SK-N-SH treated with all-trans-retinoic acid at 6 μM for 48 hours (cell line): ENCODE data around the gene SYP.

Experiments
- ATAC-seq: fragments of 200-7000 bp; cut with Tn5 transposase; 3 replicates; pipeline ENCODE4 v1.9.1; 2020; ENCODE audit warnings: mild to moderate bottlenecking, moderate library complexity
- CSDC2 ChIP-seq: fragments of 250-450 bp; sonication (Bioruptor Pico); IDR thresholded peaks from 2 replicates; pipeline ENCODE4 v1.5.0; 2020; ENCODE audit warnings: mild to moderate bottlenecking, moderate library complexity
- ESRRG ChIP-seq: fragments of 250-450 bp; sonication (Bioruptor Pico); IDR thresholded peaks from 2 replicates; pipeline ENCODE4 v1.6.1; 2021; ENCODE audit warnings: mild to moderate bottlenecking
- ISL1 ChIP-seq: fragments of 250-450 bp; sonication (Bioruptor Pico); IDR thresholded peaks from 2 replicates; pipeline ENCODE4 v2.1.2; 2022; ENCODE audit warnings: mild to moderate bottlenecking, moderate library complexity
- OSR1 ChIP-seq: fragments of 250-450 bp; sonication (Bioruptor Pico); IDR thresholded peaks from 2 replicates; pipeline ENCODE4 v1.8.0; 2022; ENCODE audit warnings: moderate library complexity, mild to moderate bottlenecking, inconsistent platforms
- PPARA ChIP-seq: fragments of 250-450 bp; sonication (Bioruptor Pico); IDR thresholded peaks from 2 replicates; pipeline ENCODE4 v1.5.0; 2020; ENCODE audit warnings: mild to moderate bottlenecking, borderline replicate concordance
- RARB ChIP-seq: fragments of 250-450 bp; sonication (Bioruptor Pico); IDR thresholded peaks from 2 replicates; pipeline ENCODE4 v1.8.0; 2021; ENCODE audit warnings: mild to moderate bottlenecking, moderate library complexity
- SNAI2 ChIP-seq: fragments of 250-450 bp; sonication (Bioruptor Pico); IDR thresholded peaks from 2 replicates; pipeline ENCODE4 v1.5.0; 2020; ENCODE audit warnings: mild to moderate bottlenecking, moderate library complexity
- TOX ChIP-seq: fragments of 250-450 bp; sonication (Bioruptor Pico); IDR thresholded peaks from 2 replicates; pipeline ENCODE4 v1.8.0; 2021; ENCODE audit warnings: mild to moderate bottlenecking, moderate library complexity, borderline replicate concordance
- ZC3H10 ChIP-seq: fragments of 250-450 bp; sonication (Bioruptor Pico); IDR thresholded peaks from 2 replicates; pipeline ENCODE4 v1.5.1; 2021; ENCODE audit warnings: mild to moderate bottlenecking, moderate library complexity
- ZFP3 ChIP-seq: fragments of 250-450 bp; sonication (Bioruptor Pico); IDR thresholded peaks from 2 replicates; pipeline ENCODE4 v1.5.0; 2020; ENCODE audit warnings: mild to moderate bottlenecking, moderate library complexity
- ZFP30 ChIP-seq: fragments of 450-650 bp; formaldehyde crosslinking; IDR thresholded peaks from 2 replicates; pipeline ENCODE4 v1.5.0; 2022; ENCODE audit warnings: mild to moderate bottlenecking, moderate library complexity
- ZNF565 ChIP-seq: fragments of 450-650 bp; formaldehyde crosslinking; conservative IDR thresholded peaks from 2 replicates; pipeline ENCODE4 v1.5.0; 2020; ENCODE audit warnings: low read depth, mild to moderate bottlenecking, moderate library complexity
- TF ChIP-seq, protein P1 (sequence below): fragments of 250-450 bp; sonication (Bioruptor Pico); IDR thresholded peaks from 2 replicates; pipeline ENCODE4 v1.5.0; 2020; ENCODE audit warnings: mild to moderate bottlenecking, moderate library complexity
- TF ChIP-seq, protein P2 (sequence below): fragments of 250-450 bp; sonication (Bioruptor Pico); IDR thresholded peaks from 2 replicates; pipeline ENCODE4 v1.8.0; 2020; ENCODE audit warnings: mild to moderate bottlenecking, moderate library complexity, borderline replicate concordance
- TF ChIP-seq, protein P3 (sequence below): fragments of 250-450 bp; sonication (Bioruptor Pico); IDR thresholded peaks from 2 replicates; pipeline ENCODE4 v1.8.0; 2021; ENCODE audit warnings: low read depth, mild to moderate bottlenecking, moderate library complexity, borderline replicate concordance
- TF ChIP-seq, protein P4 (sequence below): fragments of 250-450 bp; sonication (Bioruptor Pico); IDR thresholded peaks from 2 replicates; pipeline ENCODE4 v1.5.1; 2020; ENCODE audit warnings: low read depth, mild to moderate bottlenecking, moderate library complexity

The SYP gene

DNA sequence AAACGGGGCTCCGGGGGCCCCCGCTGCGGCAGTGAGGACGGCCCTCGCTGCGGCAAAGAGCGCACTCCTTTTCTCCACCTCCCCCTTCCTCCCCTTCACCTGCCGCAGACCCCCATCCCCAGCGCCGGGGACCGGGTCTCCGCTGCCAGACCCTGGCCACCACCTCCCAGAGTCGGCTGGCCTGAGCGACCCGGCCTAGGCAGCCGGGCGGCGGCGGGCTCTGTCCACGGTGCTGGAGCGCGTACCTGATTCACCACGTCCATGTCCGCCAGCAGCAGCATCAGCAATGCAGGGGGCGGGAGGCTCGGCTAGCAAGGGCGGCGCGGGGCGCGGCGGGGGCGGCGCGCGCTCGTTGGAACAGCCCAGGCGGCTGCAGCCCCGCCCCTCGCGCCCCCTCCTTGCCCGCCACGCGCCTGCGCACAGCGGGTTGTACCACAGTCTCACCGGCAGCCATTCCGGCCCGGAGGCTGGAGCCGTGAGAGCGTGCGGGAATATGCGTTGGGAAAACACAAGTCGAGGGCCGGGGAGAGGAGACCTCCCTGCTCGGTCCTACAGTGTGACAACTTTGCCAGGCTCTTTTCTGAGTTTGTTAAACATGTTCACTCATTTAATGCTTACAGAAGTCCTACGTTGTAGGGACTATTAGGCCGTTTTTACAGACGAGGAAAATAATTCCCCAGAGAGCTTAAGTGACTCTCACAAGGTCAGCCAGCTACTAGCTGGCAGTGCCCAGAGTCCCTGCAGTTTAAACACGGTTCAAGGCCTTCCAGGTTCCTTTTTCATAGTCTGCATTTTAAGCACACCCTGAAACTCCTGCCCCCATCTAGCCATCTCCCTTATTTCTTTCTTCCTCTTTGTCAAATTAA lies at the start of gene SYP:
SYP (minus strand) TSS at position 288 of the 866 bp plus-strand sequence; CDS start at position 281, 7 bp downstream.
- no peak for TF ChIP-seq RARB (CRISPR knock-in tag)
- TF ChIP-seq PPARA (CRISPR knock-in tag) = no peak
- TF ChIP-seq ZFP3 (CRISPR knock-in tag) = peak; percentile 72
- TF ChIP-seq, protein P1, sequence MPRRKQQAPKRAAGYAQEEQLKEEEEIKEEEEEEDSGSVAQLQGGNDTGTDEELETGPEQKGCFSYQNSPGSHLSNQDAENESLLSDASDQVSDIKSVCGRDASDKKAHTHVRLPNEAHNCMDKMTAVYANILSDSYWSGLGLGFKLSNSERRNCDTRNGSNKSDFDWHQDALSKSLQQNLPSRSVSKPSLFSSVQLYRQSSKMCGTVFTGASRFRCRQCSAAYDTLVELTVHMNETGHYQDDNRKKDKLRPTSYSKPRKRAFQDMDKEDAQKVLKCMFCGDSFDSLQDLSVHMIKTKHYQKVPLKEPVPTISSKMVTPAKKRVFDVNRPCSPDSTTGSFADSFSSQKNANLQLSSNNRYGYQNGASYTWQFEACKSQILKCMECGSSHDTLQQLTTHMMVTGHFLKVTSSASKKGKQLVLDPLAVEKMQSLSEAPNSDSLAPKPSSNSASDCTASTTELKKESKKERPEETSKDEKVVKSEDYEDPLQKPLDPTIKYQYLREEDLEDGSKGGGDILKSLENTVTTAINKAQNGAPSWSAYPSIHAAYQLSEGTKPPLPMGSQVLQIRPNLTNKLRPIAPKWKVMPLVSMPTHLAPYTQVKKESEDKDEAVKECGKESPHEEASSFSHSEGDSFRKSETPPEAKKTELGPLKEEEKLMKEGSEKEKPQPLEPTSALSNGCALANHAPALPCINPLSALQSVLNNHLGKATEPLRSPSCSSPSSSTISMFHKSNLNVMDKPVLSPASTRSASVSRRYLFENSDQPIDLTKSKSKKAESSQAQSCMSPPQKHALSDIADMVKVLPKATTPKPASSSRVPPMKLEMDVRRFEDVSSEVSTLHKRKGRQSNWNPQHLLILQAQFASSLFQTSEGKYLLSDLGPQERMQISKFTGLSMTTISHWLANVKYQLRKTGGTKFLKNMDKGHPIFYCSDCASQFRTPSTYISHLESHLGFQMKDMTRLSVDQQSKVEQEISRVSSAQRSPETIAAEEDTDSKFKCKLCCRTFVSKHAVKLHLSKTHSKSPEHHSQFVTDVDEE (CRISPR knock-in tag) = no peak
- TF ChIP-seq CSDC2 (CRISPR knock-in tag) = peak; percentile 73; the same call in 1 of the 2 replicates
- no peak for TF ChIP-seq ISL1 (CRISPR knock-in tag)
- 0 out of 2 replicates have a peak, but pooled peaks have one; percentile 19 for TF ChIP-seq ZC3H10 (CRISPR knock-in tag)
- TF ChIP-seq SNAI2 (CRISPR knock-in tag) = peak; percentile 30; the same call in 1 of the 2 replicates
- ATAC-seq = peak; percentile 98

DNA sequence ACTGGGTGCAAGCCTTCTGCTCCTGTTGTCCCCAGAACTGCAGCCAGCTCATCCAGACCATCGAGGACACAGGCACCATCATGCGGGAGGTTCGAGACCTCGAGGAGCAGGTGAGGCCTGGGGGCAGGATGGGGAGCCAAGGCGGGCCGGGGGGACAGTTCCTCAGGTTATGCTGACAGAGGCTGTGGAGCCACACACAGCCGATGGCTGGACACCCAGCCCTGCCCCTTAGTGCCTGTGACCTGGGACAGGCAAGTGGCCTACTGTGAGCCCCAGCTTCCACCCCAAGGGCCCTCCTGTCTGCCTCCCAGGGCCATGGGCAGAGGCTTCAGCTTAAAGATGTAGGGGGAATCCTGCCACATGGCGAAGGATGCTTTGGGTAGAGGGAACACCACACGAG lies 49.6 kb upstream of the SYP start:
- no peak for ATAC-seq

DNA sequence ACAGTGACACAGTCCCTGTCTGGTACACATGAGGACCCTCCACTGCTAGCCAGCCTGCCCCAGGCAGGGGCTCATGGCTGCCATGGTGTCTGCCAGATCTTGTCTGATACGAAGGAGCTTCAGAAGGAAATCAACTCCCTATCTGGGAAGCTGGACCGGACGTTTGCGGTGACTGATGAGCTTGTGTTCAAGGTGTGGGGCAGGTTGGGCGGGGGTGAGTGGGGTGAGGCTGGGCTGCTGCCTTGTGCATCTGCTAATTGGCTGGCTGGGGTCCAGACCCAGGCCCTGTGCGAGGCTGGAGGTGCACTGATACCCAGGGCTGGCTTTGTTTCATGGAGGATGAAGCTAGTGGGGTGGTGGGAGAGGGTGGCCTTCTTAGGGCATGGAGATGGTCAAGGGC lies 49.1 kb upstream of the SYP start:
- no peak for ATAC-seq
- TF ChIP-seq, protein P2, sequence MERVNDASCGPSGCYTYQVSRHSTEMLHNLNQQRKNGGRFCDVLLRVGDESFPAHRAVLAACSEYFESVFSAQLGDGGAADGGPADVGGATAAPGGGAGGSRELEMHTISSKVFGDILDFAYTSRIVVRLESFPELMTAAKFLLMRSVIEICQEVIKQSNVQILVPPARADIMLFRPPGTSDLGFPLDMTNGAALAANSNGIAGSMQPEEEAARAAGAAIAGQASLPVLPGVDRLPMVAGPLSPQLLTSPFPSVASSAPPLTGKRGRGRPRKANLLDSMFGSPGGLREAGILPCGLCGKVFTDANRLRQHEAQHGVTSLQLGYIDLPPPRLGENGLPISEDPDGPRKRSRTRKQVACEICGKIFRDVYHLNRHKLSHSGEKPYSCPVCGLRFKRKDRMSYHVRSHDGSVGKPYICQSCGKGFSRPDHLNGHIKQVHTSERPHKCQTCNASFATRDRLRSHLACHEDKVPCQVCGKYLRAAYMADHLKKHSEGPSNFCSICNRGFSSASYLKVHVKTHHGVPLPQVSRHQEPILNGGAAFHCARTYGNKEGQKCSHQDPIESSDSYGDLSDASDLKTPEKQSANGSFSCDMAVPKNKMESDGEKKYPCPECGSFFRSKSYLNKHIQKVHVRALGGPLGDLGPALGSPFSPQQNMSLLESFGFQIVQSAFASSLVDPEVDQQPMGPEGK (CRISPR knock-in tag) = no peak
- no peak for TF ChIP-seq TOX

More for the DNA sequence above, 49.6 kb upstream of the SYP start:
- TF ChIP-seq ESRRG (CRISPR knock-in tag) (no peak), RARB (CRISPR knock-in tag) (no peak), ISL1 (CRISPR knock-in tag) (no peak), ZC3H10 (CRISPR knock-in tag) (no peak), ZFP30 (CRISPR knock-in tag) (no peak), OSR1 (CRISPR knock-in tag) (no peak), PPARA (CRISPR knock-in tag) (no peak), ZNF565 (CRISPR knock-in tag) (no peak)

DNA sequence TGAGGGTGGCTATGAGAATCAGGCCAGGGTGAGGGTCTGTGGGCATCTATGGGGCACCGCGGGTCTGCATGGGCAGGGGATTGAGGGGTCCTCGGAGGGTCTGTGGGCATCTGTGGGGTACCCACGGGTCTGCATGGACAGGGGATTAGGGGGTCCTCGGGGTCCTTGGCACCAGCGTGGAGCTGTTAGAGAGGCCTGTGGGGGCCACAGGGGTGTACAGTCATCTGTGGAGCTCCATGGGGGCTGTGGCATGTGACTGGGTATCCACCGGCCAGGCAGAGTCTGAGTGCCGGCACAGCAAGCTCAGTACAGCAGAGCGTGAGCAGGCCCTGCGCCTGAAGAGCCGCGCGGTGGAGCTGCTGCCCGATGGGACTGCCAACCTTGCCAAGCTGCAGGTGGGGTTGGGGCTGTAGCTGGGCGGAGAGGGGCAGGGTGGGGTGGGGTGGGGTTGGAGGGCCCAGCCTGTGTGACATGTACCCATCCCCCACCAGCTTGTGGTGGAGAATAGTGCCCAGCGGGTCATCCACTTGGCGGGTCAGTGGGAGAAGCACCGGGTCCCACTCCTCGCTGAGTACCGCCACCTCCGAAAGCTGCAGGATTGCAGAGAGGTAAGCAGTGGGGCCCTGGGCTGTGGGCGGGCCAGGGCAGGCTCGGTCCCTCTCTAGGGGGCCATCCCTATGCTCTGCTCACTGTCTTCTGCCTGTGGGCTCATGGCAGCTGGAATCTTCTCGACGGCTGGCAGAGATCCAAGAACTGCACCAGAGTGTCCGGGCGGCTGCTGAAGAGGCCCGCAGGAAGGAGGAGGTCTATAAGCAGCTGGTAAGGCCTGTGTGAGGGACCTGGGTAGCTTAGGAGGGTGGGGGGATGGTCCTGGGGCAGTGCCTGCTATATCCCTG lies 48.2 kb upstream of the SYP start:
- ATAC-seq = no peak; the same call in 2 of the 3 replicates
- TF ChIP-seq ISL1 (CRISPR knock-in tag) = no peak
- TF ChIP-seq, protein P3, sequence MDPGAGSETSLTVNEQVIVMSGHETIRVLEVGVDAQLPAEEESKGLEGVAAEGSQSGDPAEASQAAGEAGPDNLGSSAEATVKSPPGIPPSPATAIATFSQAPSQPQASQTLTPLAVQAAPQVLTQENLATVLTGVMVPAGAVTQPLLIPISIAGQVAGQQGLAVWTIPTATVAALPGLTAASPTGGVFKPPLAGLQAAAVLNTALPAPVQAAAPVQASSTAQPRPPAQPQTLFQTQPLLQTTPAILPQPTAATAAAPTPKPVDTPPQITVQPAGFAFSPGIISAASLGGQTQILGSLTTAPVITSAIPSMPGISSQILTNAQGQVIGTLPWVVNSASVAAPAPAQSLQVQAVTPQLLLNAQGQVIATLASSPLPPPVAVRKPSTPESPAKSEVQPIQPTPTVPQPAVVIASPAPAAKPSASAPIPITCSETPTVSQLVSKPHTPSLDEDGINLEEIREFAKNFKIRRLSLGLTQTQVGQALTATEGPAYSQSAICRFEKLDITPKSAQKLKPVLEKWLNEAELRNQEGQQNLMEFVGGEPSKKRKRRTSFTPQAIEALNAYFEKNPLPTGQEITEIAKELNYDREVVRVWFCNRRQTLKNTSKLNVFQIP = no peak
- TF ChIP-seq, protein P4, sequence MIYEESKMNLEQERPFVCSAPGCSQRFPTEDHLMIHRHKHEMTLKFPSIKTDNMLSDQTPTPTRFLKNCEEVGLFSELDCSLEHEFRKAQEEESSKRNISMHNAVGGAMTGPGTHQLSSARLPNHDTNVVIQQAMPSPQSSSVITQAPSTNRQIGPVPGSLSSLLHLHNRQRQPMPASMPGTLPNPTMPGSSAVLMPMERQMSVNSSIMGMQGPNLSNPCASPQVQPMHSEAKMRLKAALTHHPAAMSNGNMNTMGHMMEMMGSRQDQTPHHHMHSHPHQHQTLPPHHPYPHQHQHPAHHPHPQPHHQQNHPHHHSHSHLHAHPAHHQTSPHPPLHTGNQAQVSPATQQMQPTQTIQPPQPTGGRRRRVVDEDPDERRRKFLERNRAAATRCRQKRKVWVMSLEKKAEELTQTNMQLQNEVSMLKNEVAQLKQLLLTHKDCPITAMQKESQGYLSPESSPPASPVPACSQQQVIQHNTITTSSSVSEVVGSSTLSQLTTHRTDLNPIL (CRISPR knock-in tag) = no peak
- no peak for TF ChIP-seq TOX
